Activated T-helper 1 cell treated with anti-CD3 and anti-CD28 coated beads, Interleukin-12 subunit alpha, Interleukin-12 subunit beta, Interleukin-2, Interleukin-4 antibody, amounts not matched to agents 30 ng/mL and 10 ng/mL and 1 ng/mL, durations not matched to agents 14 hours and 24 hours and 36 hours (primary cell): ENCODE measurements around the gene ANLN. TPM values are rescaled to one million over a fixed set of nuclear protein-coding genes. Genes with fewer than 3 reads are reported as not detected.

Source experiments
- DNase-seq: peaks from one replicate; pipeline ENCODE4 v3.0.0; 2021; ENCODE audit warnings: low spot score
- H3K27ac Mint-ChIP-seq: one replicate; pipeline ENCODE4 v1.8.0; 2021; ENCODE audit warnings: mild to moderate bottlenecking, mixed read lengths
- H3K27me3 Mint-ChIP-seq: one replicate; pipeline ENCODE4 v1.8.0; 2022; ENCODE audit warnings: mild to moderate bottlenecking, moderate library complexity, mixed read lengths; ENCODE audit not compliant: insufficient read depth
- H3K36me3 Mint-ChIP-seq: one replicate; pipeline ENCODE4 v1.8.0; 2021; ENCODE audit warnings: low read depth, mixed read lengths
- H3K4me1 Mint-ChIP-seq: one replicate; pipeline ENCODE4 v1.8.0; 2021; ENCODE audit warnings: low read depth, mixed read lengths
- H3K4me3 Mint-ChIP-seq: one replicate; pipeline ENCODE4 v1.8.0; 2021; ENCODE audit warnings: mild to moderate bottlenecking, moderate library complexity, mixed read lengths
- H3K9me3 Mint-ChIP-seq: one replicate; pipeline ENCODE4 v1.8.0; 2021; ENCODE audit warnings: mixed read lengths
- intact Hi-C: fragments of 100-400 bp; cut with micrococcal nuclease; formaldehyde crosslinking; loops from one replicate; pipeline ENCODE4 v1.15.1; 2024
- total RNA-seq: library from RNA; stranded (reverse); gene quantifications from 2 replicates; pipeline ENCODE4 v1.2.3, GENCODE V29; 2022

ANLN gene
- total RNA-seq, 1 donor from 2014 or later: 23.8 TPM

DNA sequence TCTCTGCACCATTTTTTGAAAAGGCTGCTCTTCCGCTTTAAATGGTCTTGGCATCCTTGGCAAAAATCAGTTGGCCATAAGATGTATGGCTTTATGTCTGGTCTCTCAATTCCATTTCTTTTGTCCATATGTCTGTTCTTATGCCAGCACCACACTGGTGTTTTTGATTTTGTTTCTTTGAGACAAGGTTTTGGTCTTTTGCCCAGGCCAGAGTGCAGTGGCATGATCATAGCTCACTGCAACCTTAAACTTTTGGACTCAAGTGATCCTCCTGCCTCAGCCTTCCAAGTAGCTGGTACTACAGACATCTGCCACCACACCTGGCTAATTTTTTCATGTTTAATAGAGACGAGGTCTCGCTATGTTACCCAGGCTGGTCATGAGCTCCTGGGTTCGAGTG, 48.5 kb downstream of the ANLN start:
- Mint-ChIP-seq H3K27ac (no peak overlapping the region), H3K9me3 (no peaks in the 10 kb centered on the region), H3K4me1 (no peaks in the 10 kb centered on the region), H3K36me3 (peaks cover 29% of the 10 kb centered on the region), H3K4me3 (no peak overlapping the region), H3K27me3 (no peaks in the 10 kb centered on the region)
- intact Hi-C loops: no loop called here
- no peak for DNase-seq

DNA sequence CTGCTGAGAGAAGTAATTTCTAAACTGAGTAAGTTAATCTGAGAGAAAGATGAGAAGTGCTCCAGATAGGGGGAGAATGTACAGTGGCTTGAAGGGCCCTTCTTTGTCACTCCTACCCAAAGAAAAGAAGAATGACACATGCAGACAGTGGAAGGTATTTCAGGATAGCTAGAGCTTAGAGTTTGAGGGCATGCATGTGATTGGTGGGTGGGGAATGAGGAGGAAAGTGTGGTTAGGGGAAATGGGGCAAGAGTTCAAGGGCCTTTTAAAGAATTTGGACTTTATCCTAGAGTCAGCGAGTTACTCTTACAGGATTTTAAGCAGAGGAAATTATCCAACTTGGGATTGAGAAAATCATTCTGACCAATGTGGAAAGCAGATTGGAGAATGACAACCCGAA, 50.0 kb downstream of the ANLN start:
- Mint-ChIP-seq H3K27me3 (no peaks in the 10 kb centered on the region), H3K4me3 (no peak overlapping the region), H3K4me1 (no peaks in the 10 kb centered on the region), H3K9me3 (no peaks in the 10 kb centered on the region), H3K36me3 (peaks cover 18% of the 10 kb centered on the region), H3K27ac (no peak overlapping the region)
- intact Hi-C loops: loop anchor here (5.0 kb wide), 1 partner anchor 743 kb away; no protein-coding TSS in a partner anchor
- DNase-seq: no peak

DNA sequence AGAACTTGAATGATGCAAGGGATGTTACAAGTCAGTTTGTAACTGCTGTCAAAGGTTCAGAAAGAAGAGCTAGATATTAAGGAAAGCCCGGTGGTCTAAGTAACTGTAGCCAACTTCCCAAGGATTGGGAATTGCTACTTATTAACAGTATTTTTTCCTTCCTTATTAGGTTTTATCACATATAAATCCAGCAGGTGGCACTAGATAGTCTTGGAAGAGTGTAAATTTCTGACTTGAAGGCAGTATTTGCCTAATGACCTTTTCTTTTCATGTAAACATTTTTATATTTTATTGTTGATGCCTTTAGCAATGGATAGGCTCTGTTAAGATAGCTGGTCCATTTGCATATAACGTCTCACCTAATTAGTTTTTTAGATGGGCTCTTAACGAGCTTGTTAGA, 51.2 kb downstream of the ANLN start:
- Mint-ChIP-seq H3K9me3 (no peaks in the 10 kb centered on the region), H3K27me3 (no peaks in the 10 kb centered on the region), H3K27ac (no peak overlapping the region), H3K36me3 (peaks cover 22% of the 10 kb centered on the region), H3K4me3 (no peak overlapping the region), H3K4me1 (no peaks in the 10 kb centered on the region)
- intact Hi-C loops: loop anchor here (1.0 to 5.0 kb wide), 3 partner anchors 230 to 758 kb away; no protein-coding TSS in a partner anchor
- no peak for DNase-seq

DNA sequence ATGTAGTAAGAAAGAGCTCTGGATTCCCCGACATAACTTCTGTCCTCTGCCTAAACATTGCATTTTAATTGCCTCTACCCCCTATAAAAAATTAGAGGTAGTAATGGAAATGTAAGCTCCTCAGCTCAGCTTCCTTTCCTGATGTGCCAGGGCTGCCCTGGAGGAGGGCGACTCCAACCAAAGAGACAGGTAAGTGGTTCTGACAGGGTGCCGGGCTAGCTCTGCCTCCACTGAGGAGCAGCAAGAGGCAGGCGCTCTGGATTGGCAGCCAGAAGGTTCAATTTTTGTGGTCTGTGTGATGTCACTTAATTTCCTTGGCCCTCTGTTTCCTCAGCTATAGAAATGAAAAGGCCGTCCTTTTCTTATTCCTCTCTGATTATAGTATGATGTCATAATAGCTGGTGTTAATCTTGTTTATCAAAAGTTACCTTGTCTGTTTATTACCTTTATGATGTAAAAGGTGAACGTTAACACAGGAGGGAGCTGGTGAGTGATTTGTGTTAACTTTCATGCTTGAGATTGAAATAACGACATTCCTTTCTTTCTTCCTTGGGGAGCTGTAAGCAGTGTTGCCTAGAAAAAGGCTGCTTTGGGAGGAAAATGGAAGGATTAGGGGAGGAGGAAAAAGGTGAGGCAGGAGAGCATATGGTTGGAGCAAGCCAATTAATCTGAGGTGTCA, 51.8 kb downstream of the ANLN start:
- Mint-ChIP-seq H3K27ac (no peak overlapping the region), H3K36me3 (peaks cover 21% of the 10 kb centered on the region), H3K9me3 (no peaks in the 10 kb centered on the region), H3K4me3 (no peak overlapping the region), H3K27me3 (no peaks in the 10 kb centered on the region), H3K4me1 (no peaks in the 10 kb centered on the region)
- DNase-seq: no peak
- intact Hi-C loops: loop anchor here (1.0 to 5.0 kb wide), 3 partner anchors 230 to 758 kb away; no protein-coding TSS in a partner anchor

DNA sequence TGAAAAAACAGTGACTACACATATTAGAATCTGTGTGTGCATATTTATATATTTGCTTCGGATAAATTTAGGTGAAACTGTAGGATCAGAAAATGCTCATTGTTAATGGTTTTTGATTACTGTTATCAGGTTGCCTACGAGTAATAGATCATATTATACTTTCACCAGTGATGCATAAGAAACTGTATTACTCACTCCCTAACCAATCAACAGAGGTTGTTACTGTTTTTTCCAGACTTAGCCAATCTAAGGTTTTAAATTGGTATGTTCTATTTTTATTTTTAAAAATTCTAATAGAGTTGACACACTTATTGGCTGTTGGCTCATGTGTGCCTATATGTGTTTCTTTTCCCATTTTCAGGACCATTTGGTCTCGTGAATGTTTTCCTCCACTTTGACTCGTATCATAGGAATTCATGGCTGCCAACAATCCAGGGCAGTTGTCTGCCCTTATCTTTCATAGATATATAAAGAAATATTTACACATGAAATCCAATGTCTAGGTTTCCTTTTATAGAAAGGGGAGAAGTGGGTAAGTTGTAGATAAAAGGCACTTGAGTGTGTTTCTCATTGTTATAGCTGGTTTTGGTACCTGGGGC, 59.2 kb downstream of the ANLN start:
- no peaks in the 10 kb centered on the region for H3K4me1 Mint-ChIP-seq
- no peaks in the 10 kb centered on the region for H3K27me3 Mint-ChIP-seq
- H3K9me3 Mint-ChIP-seq: no peaks in the 10 kb centered on the region
- H3K27ac Mint-ChIP-seq: no peak overlapping the region
- no peak overlapping the region for H3K4me3 Mint-ChIP-seq
- intact Hi-C loops: no loop called here
- H3K36me3 Mint-ChIP-seq: peaks cover 43% of the 10 kb centered on the region
- no peak for DNase-seq

DNA sequence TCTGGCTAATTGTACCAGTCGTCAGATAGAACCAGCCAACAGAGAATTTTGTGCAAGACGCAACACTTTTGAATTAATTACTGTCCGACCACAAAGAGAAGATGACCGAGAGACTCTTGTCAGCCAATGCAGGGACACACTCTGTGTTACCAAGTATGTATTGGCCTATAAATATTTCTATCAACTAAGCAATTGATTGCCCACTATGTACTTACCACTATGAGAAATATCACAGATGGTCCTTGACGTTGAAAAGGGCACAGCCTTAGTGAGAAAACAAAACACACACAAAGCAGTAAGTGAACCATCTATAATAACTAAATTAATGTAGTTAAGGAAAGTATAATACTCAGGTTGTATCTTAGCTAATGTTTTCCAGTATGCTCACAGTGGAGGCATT, 60.0 kb downstream of the ANLN start:
- H3K36me3 Mint-ChIP-seq: peaks cover 46% of the 10 kb centered on the region
- H3K4me3 Mint-ChIP-seq: no peak overlapping the region
- no peaks in the 10 kb centered on the region for H3K27me3 Mint-ChIP-seq
- H3K27ac Mint-ChIP-seq: no peak overlapping the region
- H3K4me1 Mint-ChIP-seq: no peaks in the 10 kb centered on the region
- H3K9me3 Mint-ChIP-seq: no peaks in the 10 kb centered on the region
- intact Hi-C loops: no loop called here
- DNase-seq: no peak

DNA sequence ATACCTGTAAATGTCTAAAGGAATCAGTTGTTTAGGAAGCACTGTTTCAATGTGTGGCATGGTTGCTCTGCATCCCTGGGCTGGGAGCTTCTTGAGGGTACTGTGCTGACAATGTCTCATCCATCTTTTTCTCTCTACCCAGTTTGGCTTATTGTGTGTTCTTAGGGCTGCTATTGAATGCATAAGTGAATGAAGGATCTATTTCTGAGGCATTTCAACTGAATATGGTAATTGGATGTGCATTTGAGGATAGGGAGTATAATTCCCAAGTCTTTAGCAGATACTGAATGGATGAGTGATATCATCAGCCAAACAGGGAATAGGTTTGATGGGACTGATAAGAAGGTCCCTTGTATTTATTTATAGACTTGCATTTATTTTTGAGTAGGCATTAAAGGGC, 64.1 kb downstream of the ANLN start:
- Mint-ChIP-seq H3K36me3 (peaks cover 28% of the 10 kb centered on the region), H3K4me1 (no peaks in the 10 kb centered on the region), H3K27ac (no peak overlapping the region), H3K9me3 (no peaks in the 10 kb centered on the region), H3K27me3 (no peaks in the 10 kb centered on the region), H3K4me3 (no peak overlapping the region)
- no peak for DNase-seq
- intact Hi-C loops: no loop called here

DNA sequence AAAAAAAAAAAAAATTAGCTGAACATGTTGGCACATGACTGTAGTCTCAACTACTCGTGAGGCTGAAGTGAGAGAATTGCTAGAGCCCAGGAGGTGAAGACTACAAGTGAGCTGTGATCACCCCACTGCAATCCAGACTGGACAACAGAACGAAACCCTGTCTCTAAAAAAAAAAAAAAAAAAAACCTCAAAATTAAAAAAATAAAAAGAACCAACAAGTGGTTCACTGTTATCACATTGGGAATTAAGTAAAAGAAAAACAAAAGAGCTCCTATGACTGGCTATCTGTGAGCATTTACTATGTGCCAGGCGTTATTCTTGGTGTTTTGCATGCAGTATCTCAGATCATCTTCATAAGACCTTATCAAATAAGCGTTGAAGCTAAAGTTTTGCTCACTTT, 66.0 kb downstream of the ANLN start:
- no peak for DNase-seq
- Mint-ChIP-seq H3K4me3 (no peak overlapping the region), H3K27ac (no peak overlapping the region), H3K36me3 (peaks cover 17% of the 10 kb centered on the region), H3K27me3 (no peaks in the 10 kb centered on the region), H3K4me1 (no peaks in the 10 kb centered on the region), H3K9me3 (no peaks in the 10 kb centered on the region)
- intact Hi-C loops: no loop called here

DNA sequence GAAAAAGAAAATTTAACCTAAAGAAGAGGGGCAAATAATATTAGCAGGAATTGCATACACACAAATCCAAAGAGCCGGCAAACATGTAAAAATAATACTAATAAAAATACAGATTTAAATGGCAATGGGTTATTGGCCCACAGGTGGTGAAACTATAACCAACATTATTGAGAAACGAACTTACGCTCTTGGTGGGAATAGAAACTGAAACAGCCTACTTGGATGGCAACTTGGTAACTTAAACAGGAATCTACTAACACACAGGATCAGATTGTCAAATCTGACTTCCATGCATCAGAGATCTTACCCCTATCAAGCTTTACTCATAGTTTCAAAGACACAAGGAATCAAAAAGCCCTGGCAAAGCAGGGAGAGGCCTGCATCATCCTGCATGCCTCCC, 66.5 kb downstream of the ANLN start:
- H3K4me1 Mint-ChIP-seq: no peaks in the 10 kb centered on the region
- H3K36me3 Mint-ChIP-seq: peaks cover 13% of the 10 kb centered on the region
- H3K4me3 Mint-ChIP-seq: no peak overlapping the region
- no peak for DNase-seq
- H3K9me3 Mint-ChIP-seq: no peaks in the 10 kb centered on the region
- H3K27ac Mint-ChIP-seq: no peak overlapping the region
- intact Hi-C loops: no loop called here
- no peaks in the 10 kb centered on the region for H3K27me3 Mint-ChIP-seq

DNA sequence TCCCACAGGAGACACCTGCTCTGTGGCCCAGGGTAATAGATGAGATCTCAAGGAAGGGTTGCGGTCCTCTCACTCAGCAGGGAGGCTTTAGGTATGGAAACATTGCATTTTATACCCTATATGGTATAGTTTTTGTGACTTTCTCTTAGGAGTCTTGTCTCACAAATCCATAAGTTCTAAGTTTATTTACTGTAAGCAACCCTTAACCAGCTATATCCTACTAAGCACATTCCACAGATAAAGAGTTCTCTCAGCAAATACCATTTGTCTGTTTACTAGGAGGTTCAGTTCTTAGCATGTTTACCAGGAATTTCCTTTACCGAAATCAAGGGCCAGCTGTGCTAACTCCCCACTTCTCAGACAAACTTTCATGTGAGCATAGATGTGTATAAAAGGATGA, 66.9 kb downstream of the ANLN start:
- Mint-ChIP-seq H3K4me3 (no peak overlapping the region), H3K27ac (no peak overlapping the region), H3K36me3 (peaks cover 11% of the 10 kb centered on the region), H3K4me1 (no peaks in the 10 kb centered on the region), H3K27me3 (no peaks in the 10 kb centered on the region), H3K9me3 (no peaks in the 10 kb centered on the region)
- no peak for DNase-seq
- intact Hi-C loops: no loop called here

DNA sequence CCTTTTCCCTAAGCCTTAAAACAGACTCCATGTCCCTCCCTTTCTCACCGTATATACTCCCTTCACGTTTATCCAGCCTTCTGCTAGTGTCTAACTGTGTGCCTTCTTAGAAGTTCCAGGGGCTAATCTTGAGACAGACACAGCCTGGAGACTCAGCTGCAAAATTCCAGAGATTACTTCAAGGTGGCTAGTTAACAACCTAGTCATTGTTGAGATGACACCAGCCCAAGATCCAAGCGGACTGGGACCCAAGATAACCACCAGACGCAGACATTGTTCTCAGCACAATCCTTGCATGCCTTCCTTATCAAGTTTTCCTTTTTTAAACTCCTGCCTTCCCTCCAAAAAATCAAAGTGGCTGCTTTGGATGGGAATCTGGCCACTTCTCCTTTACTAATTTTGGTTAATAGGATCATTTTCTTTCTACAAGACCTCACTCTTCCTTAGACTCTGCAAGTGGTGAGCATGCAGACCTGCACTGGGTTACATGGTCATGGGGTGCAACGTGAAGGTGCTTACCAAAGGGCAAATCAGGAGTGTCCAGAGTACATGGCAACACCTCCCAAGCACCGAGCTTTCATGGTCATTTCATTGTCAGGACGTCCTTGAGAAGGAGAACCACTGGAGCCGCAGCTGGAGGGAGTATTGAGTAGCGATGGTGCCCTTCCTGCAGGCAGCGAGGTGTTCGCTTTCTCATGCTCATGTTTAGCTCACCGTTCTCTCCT, 69.7 kb downstream of the ANLN start:
- no peaks in the 10 kb centered on the region for H3K36me3 Mint-ChIP-seq
- H3K4me1 Mint-ChIP-seq: no peaks in the 10 kb centered on the region
- H3K9me3 Mint-ChIP-seq: no peaks in the 10 kb centered on the region
- H3K27ac Mint-ChIP-seq: no peak overlapping the region
- intact Hi-C loops: no loop called here
- DNase-seq: no peak
- no peak overlapping the region for H3K4me3 Mint-ChIP-seq
- peaks cover 4% of the 10 kb centered on the region for H3K27me3 Mint-ChIP-seq

DNA sequence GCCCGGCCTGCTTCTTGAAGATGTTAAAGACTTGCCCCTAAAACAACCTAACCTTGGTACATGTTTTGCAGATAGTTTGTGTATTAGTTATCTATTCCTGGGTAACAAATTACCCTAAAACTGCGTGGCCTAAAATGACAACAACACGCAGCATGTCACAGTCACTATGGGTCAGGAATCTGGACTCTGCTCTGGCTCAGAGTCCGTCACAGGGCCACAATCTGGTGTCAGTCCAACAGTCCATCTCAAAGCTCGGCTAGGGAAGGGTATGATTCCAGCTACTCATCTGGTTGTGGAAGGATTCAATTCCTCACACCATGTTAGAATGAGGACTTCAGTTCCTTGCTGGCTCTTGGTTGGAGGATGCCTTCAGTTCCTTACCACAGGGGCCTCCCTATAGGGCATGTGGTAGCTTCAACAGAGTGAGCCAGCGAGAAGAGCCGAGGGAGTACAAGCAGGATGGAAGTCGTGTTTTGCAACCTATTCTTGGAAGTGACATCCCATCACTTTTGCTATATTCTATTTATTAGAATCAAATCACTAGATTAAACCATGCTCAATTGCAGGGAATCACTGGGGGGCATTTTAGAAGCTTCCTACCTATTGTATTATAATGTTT, 71.3 kb downstream of the ANLN start:
- no peak overlapping the region for H3K27ac Mint-ChIP-seq
- DNase-seq: no peak
- H3K36me3 Mint-ChIP-seq: no peaks in the 10 kb centered on the region
- intact Hi-C loops: no loop called here
- H3K4me1 Mint-ChIP-seq: no peaks in the 10 kb centered on the region
- H3K4me3 Mint-ChIP-seq: no peak overlapping the region
- H3K9me3 Mint-ChIP-seq: no peaks in the 10 kb centered on the region
- peaks cover 7% of the 10 kb centered on the region for H3K27me3 Mint-ChIP-seq

DNA sequence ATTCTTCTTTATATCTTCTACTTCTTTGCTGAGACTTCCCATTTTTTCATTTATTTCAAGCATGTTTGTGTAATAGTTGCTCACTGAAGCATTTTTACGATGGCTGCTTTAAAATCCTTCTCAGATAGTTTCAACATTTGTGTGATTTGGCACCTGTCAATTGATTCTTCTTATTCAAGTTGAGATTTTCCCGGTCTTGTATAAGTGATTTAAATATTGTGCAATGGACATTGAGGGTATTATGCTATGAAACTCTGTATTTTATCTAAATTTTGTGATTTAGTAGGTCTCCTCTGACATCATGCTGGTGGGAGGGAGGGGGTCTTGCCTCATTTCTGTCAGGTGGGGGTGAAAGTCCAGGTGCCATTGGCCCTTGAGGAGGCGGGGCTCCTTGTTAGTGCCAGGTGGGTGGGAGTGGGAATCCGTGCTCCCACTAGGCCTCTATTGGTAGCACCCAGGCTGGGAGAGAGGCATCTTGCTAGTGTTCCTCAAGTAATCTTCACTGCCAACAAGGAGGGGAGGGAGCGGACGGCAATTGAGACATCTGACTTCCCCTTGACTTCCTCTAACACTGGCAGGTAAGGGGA, 73.0 kb downstream of the ANLN start:
- H3K9me3 Mint-ChIP-seq: no peaks in the 10 kb centered on the region
- peaks cover 7% of the 10 kb centered on the region for H3K27me3 Mint-ChIP-seq
- no peak for DNase-seq
- H3K4me3 Mint-ChIP-seq: no peak overlapping the region
- H3K36me3 Mint-ChIP-seq: no peaks in the 10 kb centered on the region
- intact Hi-C loops: no loop called here
- H3K4me1 Mint-ChIP-seq: no peaks in the 10 kb centered on the region
- no peak overlapping the region for H3K27ac Mint-ChIP-seq
